ENCODE results near the gene NSG1.

GRCh38 chr4:4415107-4415805 is 28.4 kb downstream of the NSG1 start:
- TF ChIP-seq EP300 (IDR thresholded peaks at IDR 0.05) (no peak), POLR2A (IDR thresholded peaks at IDR 0.05) (no peak)
- TF ChIP-seq, protein P1, sequence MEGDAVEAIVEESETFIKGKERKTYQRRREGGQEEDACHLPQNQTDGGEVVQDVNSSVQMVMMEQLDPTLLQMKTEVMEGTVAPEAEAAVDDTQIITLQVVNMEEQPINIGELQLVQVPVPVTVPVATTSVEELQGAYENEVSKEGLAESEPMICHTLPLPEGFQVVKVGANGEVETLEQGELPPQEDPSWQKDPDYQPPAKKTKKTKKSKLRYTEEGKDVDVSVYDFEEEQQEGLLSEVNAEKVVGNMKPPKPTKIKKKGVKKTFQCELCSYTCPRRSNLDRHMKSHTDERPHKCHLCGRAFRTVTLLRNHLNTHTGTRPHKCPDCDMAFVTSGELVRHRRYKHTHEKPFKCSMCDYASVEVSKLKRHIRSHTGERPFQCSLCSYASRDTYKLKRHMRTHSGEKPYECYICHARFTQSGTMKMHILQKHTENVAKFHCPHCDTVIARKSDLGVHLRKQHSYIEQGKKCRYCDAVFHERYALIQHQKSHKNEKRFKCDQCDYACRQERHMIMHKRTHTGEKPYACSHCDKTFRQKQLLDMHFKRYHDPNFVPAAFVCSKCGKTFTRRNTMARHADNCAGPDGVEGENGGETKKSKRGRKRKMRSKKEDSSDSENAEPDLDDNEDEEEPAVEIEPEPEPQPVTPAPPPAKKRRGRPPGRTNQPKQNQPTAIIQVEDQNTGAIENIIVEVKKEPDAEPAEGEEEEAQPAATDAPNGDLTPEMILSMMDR (IDR thresholded peaks at IDR 0.05), result no peak

Data from gastroesophageal sphincter (tissue), 3 donors.